MM.1S (cell line): Measurements from ENCODE around the gene TNFSF8.

Experiments
- DNase-seq: peaks from one replicate; pipeline ENCODE4 v3.0.0-alpha.2; 2015
- H2AFZ ChIP-seq: fragments of 300-600 bp; sonication (generic); 2 replicates; pipeline ENCODE4 v1.6.0; 2016; ENCODE audit warnings: antibody characterized with exemption, low read length
- H3F3A ChIP-seq: fragments of 300-600 bp; sonication (generic); 2 replicates; pipeline ENCODE4 v1.6.1; 2016; ENCODE audit warnings: mild to moderate bottlenecking, antibody characterized with exemption, low read length, moderate library complexity, mixed read lengths; ENCODE audit not compliant: insufficient read depth
- H3K27ac ChIP-seq: fragments of 300-600 bp; sonication (generic); 2 replicates; pipeline ENCODE4 v1.5.1; 2016; ENCODE audit warnings: mild to moderate bottlenecking, low read length
- H3K27me3 ChIP-seq: fragments of 300-600 bp; sonication (generic); replicated peaks from 2 replicates; pipeline ENCODE4 v1.6.0; 2016; ENCODE audit warnings: low read length; ENCODE audit not compliant: insufficient read depth
- H3K36me3 ChIP-seq: fragments of 300-600 bp; sonication (generic); replicated peaks from 2 replicates; pipeline ENCODE4 v1.6.1; 2016; ENCODE audit warnings: mild to moderate bottlenecking, low read length, mixed read lengths; ENCODE audit not compliant: insufficient read depth
- H3K4me1 ChIP-seq: fragments of 300-600 bp; sonication (generic); 2 replicates; pipeline ENCODE4 v1.6.1; 2016; ENCODE audit warnings: low read length, mixed read lengths
- H3K4me2 ChIP-seq: fragments of 300-600 bp; sonication (generic); 2 replicates; pipeline ENCODE4 v1.6.0; 2016; ENCODE audit warnings: low read depth, low read length
- H3K4me3 ChIP-seq: fragments of 300-600 bp; sonication (generic); 2 replicates; pipeline ENCODE4 v1.5.1; 2016; ENCODE audit warnings: low read length, mixed read lengths
- H3K79me2 ChIP-seq: fragments of 300-600 bp; sonication (generic); 2 replicates; pipeline ENCODE4 v1.6.1; 2016; ENCODE audit warnings: mixed run types, low read length, mixed read lengths
- H3K9ac ChIP-seq: fragments of 300-600 bp; sonication (generic); 2 replicates; pipeline ENCODE4 v1.6.1; 2016; ENCODE audit warnings: low read length, mixed read lengths
- H3K9me2 ChIP-seq: fragments of 300-600 bp; sonication (generic); replicated peaks from 2 replicates; pipeline ENCODE4 v1.6.1; 2016; ENCODE audit warnings: mild to moderate bottlenecking, low read length, mixed read lengths; ENCODE audit not compliant: insufficient read depth
- H3K9me3 ChIP-seq: fragments of 300-600 bp; sonication (generic); replicated peaks from 2 replicates; pipeline ENCODE4 v1.6.1; 2016; ENCODE audit warnings: mild to moderate bottlenecking, low read length, mixed read lengths; ENCODE audit not compliant: insufficient read depth
- H4K20me1 ChIP-seq: fragments of 300-600 bp; sonication (generic); 2 replicates; pipeline ENCODE4 v1.6.1; 2016; ENCODE audit warnings: mild to moderate bottlenecking, low read length, moderate library complexity, mixed read lengths; ENCODE audit not compliant: insufficient read depth
- EZH2 ChIP-seq: fragments of 300-600 bp; sonication (generic); optimal IDR thresholded peaks from 2 replicates; pipeline ENCODE3; 2017; ENCODE audit warnings: low read depth, mild to moderate bottlenecking, antibody characterized with exemption, low read length, mixed read lengths
- EZH2phosphoT487 ChIP-seq: fragments of 300-600 bp; sonication (generic); IDR thresholded peaks from 2 replicates; pipeline ENCODE4 v1.6.1; 2018; ENCODE audit warnings: antibody characterized with exemption, low read length
- TF ChIP-seq, protein P1 (sequence below): fragments of 300-600 bp; sonication (generic); IDR thresholded peaks from 2 replicates; pipeline ENCODE4 v1.5.1; 2016; ENCODE audit warnings: antibody characterized with exemption, low read length, mixed read lengths

The TNFSF8 gene

DNA sequence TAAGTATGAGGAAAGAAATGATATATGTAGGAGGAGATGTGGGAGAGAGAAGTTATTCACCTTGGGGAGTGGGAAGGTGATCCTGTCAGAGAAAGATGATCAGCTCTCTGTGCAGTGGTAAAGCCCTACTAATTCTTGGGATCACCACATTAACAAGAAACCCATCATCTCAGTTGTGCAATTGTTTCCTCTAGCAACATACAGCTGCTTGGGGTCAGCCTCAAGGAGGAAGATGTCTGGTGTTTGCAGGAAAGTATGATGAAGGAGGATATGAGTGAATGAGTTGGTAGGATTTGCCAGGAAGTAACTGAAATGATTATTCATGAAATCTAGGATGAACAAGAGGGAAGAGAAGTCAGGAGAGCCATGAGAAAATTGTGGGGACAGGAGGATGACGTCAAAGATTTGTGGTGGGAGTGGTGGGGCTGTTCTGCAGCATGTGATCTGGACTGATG, 50.1 kb downstream of the TNFSF8 start:
- no peak overlapping the region for H3K27ac ChIP-seq
- H3K27me3 ChIP-seq = no peaks in the 10 kb centered on the region
- H3F3A ChIP-seq = no peaks in the 10 kb centered on the region
- H3K9ac ChIP-seq = no peak overlapping the region
- no peak for DNase-seq
- no peaks in the 10 kb centered on the region for H3K9me2 ChIP-seq
- H3K36me3 ChIP-seq = no peaks in the 10 kb centered on the region
- H3K4me3 ChIP-seq = no peak overlapping the region
- H2AFZ ChIP-seq = no peak overlapping the region
- H3K4me2 ChIP-seq = no peak overlapping the region
- no peaks in the 10 kb centered on the region for H3K79me2 ChIP-seq
- H4K20me1 ChIP-seq = no peaks in the 10 kb centered on the region
- H3K9me3 ChIP-seq = no peaks in the 10 kb centered on the region
- H3K4me1 ChIP-seq = no peaks in the 10 kb centered on the region
- TF ChIP-seq, protein P1, sequence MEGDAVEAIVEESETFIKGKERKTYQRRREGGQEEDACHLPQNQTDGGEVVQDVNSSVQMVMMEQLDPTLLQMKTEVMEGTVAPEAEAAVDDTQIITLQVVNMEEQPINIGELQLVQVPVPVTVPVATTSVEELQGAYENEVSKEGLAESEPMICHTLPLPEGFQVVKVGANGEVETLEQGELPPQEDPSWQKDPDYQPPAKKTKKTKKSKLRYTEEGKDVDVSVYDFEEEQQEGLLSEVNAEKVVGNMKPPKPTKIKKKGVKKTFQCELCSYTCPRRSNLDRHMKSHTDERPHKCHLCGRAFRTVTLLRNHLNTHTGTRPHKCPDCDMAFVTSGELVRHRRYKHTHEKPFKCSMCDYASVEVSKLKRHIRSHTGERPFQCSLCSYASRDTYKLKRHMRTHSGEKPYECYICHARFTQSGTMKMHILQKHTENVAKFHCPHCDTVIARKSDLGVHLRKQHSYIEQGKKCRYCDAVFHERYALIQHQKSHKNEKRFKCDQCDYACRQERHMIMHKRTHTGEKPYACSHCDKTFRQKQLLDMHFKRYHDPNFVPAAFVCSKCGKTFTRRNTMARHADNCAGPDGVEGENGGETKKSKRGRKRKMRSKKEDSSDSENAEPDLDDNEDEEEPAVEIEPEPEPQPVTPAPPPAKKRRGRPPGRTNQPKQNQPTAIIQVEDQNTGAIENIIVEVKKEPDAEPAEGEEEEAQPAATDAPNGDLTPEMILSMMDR = no peak
- TF ChIP-seq EZH2phosphoT487 (no peak), EZH2 (no peak)

DNA sequence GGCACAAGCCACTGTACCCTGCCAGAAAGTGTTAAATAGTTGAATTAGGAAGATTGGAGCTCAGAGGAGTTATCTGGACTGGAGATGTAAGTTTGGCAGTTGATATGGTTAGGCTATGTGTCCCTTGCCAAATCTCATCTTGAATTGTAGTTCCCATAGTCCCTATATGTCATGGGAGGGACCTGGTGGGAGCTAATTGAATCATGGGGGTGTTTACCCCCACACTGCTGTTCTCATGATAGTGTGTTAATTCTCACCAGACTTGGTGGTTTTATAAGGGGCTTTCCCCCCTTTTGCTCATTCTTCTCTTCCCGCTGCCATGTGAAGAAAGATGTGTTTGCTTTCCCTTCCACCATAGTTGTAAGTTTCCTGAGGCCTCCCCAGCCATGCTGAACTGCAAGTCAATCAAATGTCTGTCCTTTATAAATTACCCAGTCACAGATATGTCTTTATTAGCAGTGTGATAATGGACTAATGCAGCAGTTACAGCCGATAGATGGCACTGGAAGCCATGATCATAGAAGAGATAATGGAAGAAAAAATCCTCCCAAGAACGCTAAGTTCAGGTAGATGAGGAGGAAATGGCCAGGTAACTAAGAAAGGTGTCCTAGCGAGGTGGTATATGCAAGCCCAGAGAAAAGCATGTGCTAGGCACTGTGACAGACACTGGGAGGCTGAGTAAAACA, 51.4 kb downstream of the TNFSF8 start:
- Histone ChIP-seq H3F3A (no peaks in the 10 kb centered on the region), H3K4me1 (no peaks in the 10 kb centered on the region), H3K4me2 (no peak overlapping the region), H3K79me2 (no peaks in the 10 kb centered on the region), H3K4me3 (no peak overlapping the region), H3K9me3 (no peaks in the 10 kb centered on the region), H4K20me1 (no peaks in the 10 kb centered on the region), H3K27ac (no peak overlapping the region), H3K9me2 (no peaks in the 10 kb centered on the region), H3K36me3 (no peaks in the 10 kb centered on the region), H2AFZ (no peak overlapping the region), H3K9ac (no peak overlapping the region), H3K27me3 (no peaks in the 10 kb centered on the region)
- no peak for DNase-seq
- no peak for TF ChIP-seq EZH2
- TF ChIP-seq, protein P1 = no peak
- no peak for TF ChIP-seq EZH2phosphoT487

DNA sequence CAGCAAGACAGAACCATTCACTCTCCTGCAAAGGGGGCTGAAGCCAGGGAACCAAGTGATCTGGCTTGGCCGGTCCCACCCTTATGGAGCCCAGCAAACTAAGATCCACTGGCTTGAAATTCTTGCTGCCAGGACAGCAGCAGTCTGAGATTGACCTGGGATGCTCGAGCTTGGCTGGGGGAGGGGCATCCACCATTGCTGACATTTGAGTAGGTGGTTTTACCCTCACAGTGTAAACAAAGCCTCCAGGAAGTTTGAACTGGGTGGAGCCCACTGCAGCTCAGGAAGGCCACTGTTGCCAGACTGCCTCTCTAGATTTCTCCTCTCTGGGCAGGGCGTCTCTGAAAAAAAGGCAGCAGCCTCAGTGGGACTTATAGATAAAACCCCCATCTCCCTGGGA, 60.5 kb downstream of the TNFSF8 start:
- Histone ChIP-seq H3K4me3 (no peak overlapping the region), H3F3A (no peaks in the 10 kb centered on the region), H3K27me3 (no peaks in the 10 kb centered on the region), H4K20me1 (no peaks in the 10 kb centered on the region), H3K9me3 (no peaks in the 10 kb centered on the region), H3K9me2 (no peaks in the 10 kb centered on the region), H3K9ac (no peak overlapping the region), H3K4me2 (peak overlapping the region; percentile 40; the same call in 1 of the 2 replicates), H3K36me3 (no peaks in the 10 kb centered on the region), H2AFZ (peak overlapping the region; percentile 45; the same call in 1 of the 2 replicates), H3K27ac (no peak overlapping the region), H3K79me2 (no peaks in the 10 kb centered on the region), H3K4me1 (peaks cover 8% of the 10 kb centered on the region)
- peak; percentile 40 for DNase-seq
- TF ChIP-seq EZH2phosphoT487 = no peak
- TF ChIP-seq, protein P1 = no peak
- no peak for TF ChIP-seq EZH2
